ENCODE measurements around the gene VBP1. TPM values are rescaled to one million over a fixed set of nuclear protein-coding genes. Genes with fewer than 3 reads are reported as not detected.
A peak's percentile ranks its signal among the peaks of the same experiment; 100 is the strongest.

VBP1 gene
- total and polyA plus RNA-seq, 5 donors from 2014 or later = 22.9 to 101 (median 87.9) TPM

DNA sequence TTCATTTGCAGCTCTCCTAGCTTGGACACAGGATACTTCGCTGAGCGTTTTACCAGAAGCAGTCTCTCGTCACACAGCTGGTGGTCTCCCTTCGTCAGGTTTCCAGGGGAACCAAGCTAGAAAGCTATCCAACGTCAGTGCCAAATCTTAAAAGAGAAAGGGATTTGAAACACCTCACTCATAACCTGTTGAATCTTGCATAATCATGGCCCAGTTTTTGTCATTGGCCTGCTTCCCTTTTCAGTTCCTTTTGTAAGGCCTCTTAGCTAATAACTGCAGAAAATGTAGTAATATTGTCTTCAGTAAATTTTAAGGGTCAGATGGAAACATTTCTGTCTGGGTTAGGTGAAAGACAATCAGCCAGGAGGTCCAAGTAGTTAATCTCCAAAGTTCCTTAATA lies 26.0 kb downstream of the VBP1 start:
- H3K27ac Mint-ChIP-seq = no peak overlapping the region
- DNase-seq (no peak), ATAC-seq (ENCODE audit: low read depth in 2 of 2) (no peak)
- Histone ChIP-seq H3K9me3 (ENCODE audit: control insufficient read depth in 2 of 2, low read length in 2 of 2) (no peaks in the 10 kb centered on the region), H3K4me1 (ENCODE audit: control insufficient read depth, insufficient read depth, low read length, poor library complexity, severe bottlenecking) (no peaks in the 10 kb centered on the region), H3K4me3 (ENCODE audit: low read depth, low read length) (no peak overlapping the region), H3K36me3 (ENCODE audit: control insufficient read depth, insufficient read depth, low read length) (peaks cover 24% of the 10 kb centered on the region), H3K27me3 (ENCODE audit: control insufficient read depth, insufficient read depth, low read length) (no peaks in the 10 kb centered on the region), H3K27ac (ENCODE audit: insufficient read depth, low read length, poor library complexity, severe bottlenecking) (no peak overlapping the region)
- H3K9me3 Mint-ChIP-seq = no peaks in the 10 kb centered on the region
- peaks cover 9% of the 10 kb centered on the region for H3K36me3 Mint-ChIP-seq
- H3K4me1 Mint-ChIP-seq = peaks cover 0 to 5% (median 0%) of the 10 kb centered on the region in 4 donors
- no peaks in the 10 kb centered on the region for H3K27me3 Mint-ChIP-seq
- H3K4me3 Mint-ChIP-seq = no peak overlapping the region

DNA sequence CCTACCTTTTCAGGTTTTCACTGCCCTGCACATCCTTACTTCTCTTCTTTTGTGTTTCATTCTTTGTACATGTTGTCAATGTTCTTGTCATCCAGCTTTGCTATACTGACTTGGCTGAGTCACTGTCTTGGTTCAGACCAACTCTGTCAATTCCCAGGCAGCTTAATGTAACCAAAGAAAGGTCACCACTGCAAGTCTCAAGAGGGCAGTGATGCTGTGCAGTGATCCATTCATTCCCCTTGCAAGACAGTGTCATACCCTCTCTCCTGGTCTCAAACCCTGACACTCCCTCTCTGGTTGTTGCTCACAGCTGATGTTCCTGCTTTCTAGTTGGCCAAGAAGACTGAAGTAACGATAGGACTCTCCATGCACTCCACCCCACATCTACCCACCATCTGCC lies 30.5 kb downstream of the VBP1 start:
- Mint-ChIP-seq H3K27me3 (no peaks in the 10 kb centered on the region), H3K4me1 (peaks cover 0 to 5% (median 1%) of the 10 kb centered on the region in 4 donors), H3K27ac (no peak overlapping the region), H3K36me3 (no peaks in the 10 kb centered on the region), H3K4me3 (no peak overlapping the region), H3K9me3 (no peaks in the 10 kb centered on the region)
- Histone ChIP-seq H3K4me3 (ENCODE audit: low read depth, low read length) (no peak overlapping the region), H3K27me3 (ENCODE audit: control insufficient read depth, insufficient read depth, low read length) (no peaks in the 10 kb centered on the region), H3K27ac (ENCODE audit: insufficient read depth, low read length, poor library complexity, severe bottlenecking) (no peak overlapping the region), H3K9me3 (ENCODE audit: control insufficient read depth in 2 of 2, low read length in 2 of 2) (no peaks in the 10 kb centered on the region), H3K4me1 (ENCODE audit: control insufficient read depth, insufficient read depth, low read length, poor library complexity, severe bottlenecking) (no peaks in the 10 kb centered on the region), H3K36me3 (ENCODE audit: control insufficient read depth, insufficient read depth, low read length) (no peaks in the 10 kb centered on the region)
- ATAC-seq (ENCODE audit: low read depth in 2 of 2) = no peak
- no peak for DNase-seq

DNA sequence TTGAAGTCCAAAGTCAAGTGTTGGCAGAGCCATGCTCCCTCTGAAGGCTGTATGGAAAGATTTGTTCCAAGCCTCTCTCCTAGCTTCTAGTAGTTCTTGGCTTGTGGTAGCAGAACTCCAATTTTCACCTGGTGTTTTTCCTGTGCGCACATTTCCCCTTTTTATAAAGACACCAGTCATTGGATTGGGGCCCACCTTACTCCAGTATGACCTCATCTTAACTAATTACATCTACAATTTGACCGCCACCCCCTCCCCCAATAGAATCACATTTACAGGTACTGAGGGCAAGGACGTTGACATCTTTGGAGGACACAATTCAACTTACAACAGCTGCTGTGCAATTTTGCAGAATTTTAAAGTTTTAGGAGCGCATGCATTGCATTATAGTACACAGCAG lies 31.2 kb downstream of the VBP1 start:
- Histone ChIP-seq H3K27ac (ENCODE audit: insufficient read depth, low read length, poor library complexity, severe bottlenecking) (no peak overlapping the region), H3K27me3 (ENCODE audit: control insufficient read depth, insufficient read depth, low read length) (no peaks in the 10 kb centered on the region), H3K4me3 (ENCODE audit: low read depth, low read length) (no peak overlapping the region), H3K4me1 (ENCODE audit: control insufficient read depth, insufficient read depth, low read length, poor library complexity, severe bottlenecking) (no peaks in the 10 kb centered on the region), H3K9me3 (ENCODE audit: control insufficient read depth in 2 of 2, low read length in 2 of 2) (no peaks in the 10 kb centered on the region), H3K36me3 (ENCODE audit: control insufficient read depth, insufficient read depth, low read length) (no peaks in the 10 kb centered on the region)
- no peak overlapping the region for H3K27ac Mint-ChIP-seq
- no peaks in the 10 kb centered on the region for H3K27me3 Mint-ChIP-seq
- no peaks in the 10 kb centered on the region for H3K9me3 Mint-ChIP-seq
- DNase-seq (no peak), ATAC-seq (ENCODE audit: low read depth in 2 of 2) (no peak)
- no peak overlapping the region for H3K4me3 Mint-ChIP-seq
- H3K36me3 Mint-ChIP-seq = no peaks in the 10 kb centered on the region
- peaks cover 0 to 5% (median 1%) of the 10 kb centered on the region in 4 donors for H3K4me1 Mint-ChIP-seq

DNA sequence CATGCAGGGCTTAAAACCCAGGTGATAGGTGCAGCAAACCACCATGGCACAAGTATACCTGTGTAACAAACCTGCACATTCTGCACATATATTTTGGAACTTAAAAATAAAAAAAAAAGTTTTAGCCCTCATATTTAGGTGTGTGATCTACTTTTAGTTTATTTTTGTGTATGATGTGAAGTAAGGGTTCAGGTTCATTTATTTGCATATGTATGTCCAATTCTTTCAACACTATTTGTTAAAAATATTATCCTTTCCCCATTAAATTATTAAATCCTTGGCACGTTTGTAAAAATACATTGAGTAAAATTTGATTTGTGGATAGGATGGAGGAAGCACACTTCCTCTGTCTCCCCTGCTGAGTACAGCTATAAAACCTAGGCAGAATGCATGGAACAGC lies 35.1 kb downstream of the VBP1 start:
- Histone ChIP-seq H3K27ac (ENCODE audit: insufficient read depth, low read length, poor library complexity, severe bottlenecking) (no peak overlapping the region), H3K27me3 (ENCODE audit: control insufficient read depth, insufficient read depth, low read length) (no peaks in the 10 kb centered on the region), H3K9me3 (ENCODE audit: control insufficient read depth in 2 of 2, low read length in 2 of 2) (no peaks in the 10 kb centered on the region), H3K4me3 (ENCODE audit: low read depth, low read length) (no peak overlapping the region), H3K36me3 (ENCODE audit: control insufficient read depth, insufficient read depth, low read length) (no peaks in the 10 kb centered on the region), H3K4me1 (ENCODE audit: control insufficient read depth, insufficient read depth, low read length, poor library complexity, severe bottlenecking) (no peaks in the 10 kb centered on the region)
- Mint-ChIP-seq H3K4me3 (no peak overlapping the region), H3K36me3 (no peaks in the 10 kb centered on the region), H3K4me1 (peaks cover 0 to 5% (median 2%) of the 10 kb centered on the region in 4 donors), H3K9me3 (no peaks in the 10 kb centered on the region), H3K27me3 (no peaks in the 10 kb centered on the region), H3K27ac (no peak overlapping the region)
- ATAC-seq (ENCODE audit: low read depth in 2 of 2) (no peak), DNase-seq (no peak)

DNA sequence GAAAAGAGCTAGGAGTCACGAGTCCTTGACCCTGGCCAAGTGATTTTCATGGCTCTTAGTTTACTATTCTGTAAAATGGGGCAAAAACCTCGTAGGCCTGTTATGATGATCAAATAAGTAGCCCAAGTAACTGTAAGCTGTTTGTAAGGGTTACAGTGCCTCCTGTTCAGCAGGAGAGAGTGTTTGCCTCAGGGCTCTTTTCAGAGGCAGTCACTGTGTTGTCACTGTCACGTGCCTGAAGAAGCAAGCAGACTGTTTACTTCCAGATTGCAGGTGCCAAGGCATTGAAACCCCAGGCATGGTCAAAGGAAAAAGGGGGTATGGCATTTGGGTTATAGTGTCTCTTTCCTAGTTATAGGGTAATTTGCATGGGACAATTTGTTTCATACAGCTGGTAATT lies 43.5 kb downstream of the VBP1 start:
- H3K27ac ChIP-seq (ENCODE audit: insufficient read depth, low read length, poor library complexity, severe bottlenecking) = no peak overlapping the region
- H3K27me3 ChIP-seq (ENCODE audit: control insufficient read depth, insufficient read depth, low read length) = no peaks in the 10 kb centered on the region
- H3K36me3 Mint-ChIP-seq = peaks cover 4% of the 10 kb centered on the region
- H3K4me1 ChIP-seq (ENCODE audit: control insufficient read depth, insufficient read depth, low read length, poor library complexity, severe bottlenecking) = peaks cover 11% of the 10 kb centered on the region
- H3K4me1 Mint-ChIP-seq = peaks cover 4 to 28% (median 12%) of the 10 kb centered on the region in 4 donors
- H3K9me3 Mint-ChIP-seq = peaks cover 0 to 2% (median 0%) of the 10 kb centered on the region in 7 donors
- no peak overlapping the region for H3K4me3 Mint-ChIP-seq
- peaks cover 11% of the 10 kb centered on the region for H3K36me3 ChIP-seq (ENCODE audit: control insufficient read depth, insufficient read depth, low read length)
- ATAC-seq (ENCODE audit: low read depth in 2 of 2) (no peak), DNase-seq (no peak)
- H3K27me3 Mint-ChIP-seq = no peaks in the 10 kb centered on the region
- H3K9me3 ChIP-seq (ENCODE audit: control insufficient read depth in 2 of 2, low read length in 2 of 2) = no peaks in the 10 kb centered on the region
- H3K27ac Mint-ChIP-seq = no peak overlapping the region
- H3K4me3 ChIP-seq (ENCODE audit: low read depth, low read length) = no peak overlapping the region

DNA sequence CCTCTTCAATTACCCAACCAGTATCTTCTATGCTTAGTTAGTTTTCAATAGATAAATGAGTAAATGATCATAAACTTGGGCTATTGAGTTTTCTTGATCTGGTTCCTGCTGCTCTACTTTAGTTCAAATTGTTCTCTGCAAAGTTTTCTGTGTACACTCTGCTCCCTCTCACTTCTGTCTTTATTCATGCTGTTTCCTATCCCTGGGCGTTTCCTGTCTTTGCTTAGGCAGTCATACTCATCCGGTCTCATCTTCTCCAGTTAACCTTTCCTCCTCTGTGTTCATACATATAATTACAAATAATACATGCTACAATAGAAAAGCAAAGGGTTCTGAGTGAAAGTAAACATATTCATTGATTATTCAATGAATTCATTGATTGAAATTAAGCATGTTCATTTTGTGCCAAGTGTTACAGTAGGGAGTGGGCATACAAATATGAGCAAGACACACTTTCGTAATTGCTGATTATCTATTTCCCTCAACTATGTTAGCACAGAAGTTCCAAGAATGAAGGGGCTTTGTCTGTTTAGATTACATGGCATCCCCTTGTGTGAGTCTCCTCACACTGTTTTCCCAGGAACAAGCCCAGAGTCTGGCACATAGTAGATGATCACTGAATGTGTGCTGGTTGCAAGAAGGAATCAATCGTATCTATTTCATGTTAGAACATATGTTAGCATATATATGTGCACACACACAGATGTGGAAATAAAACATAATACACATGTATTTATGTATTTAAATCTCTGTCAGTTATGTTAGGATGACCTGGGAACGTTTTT lies 46.9 kb downstream of the VBP1 start:
- H3K4me1 Mint-ChIP-seq = peaks cover 4 to 27% (median 11%) of the 10 kb centered on the region in 4 donors
- no peaks in the 10 kb centered on the region for H3K27me3 Mint-ChIP-seq
- peaks cover 4% of the 10 kb centered on the region for H3K36me3 Mint-ChIP-seq
- peaks cover 0 to 2% (median 0%) of the 10 kb centered on the region in 7 donors for H3K9me3 Mint-ChIP-seq
- Histone ChIP-seq H3K27me3 (ENCODE audit: control insufficient read depth, insufficient read depth, low read length) (no peaks in the 10 kb centered on the region), H3K36me3 (ENCODE audit: control insufficient read depth, insufficient read depth, low read length) (peaks cover 11% of the 10 kb centered on the region), H3K9me3 (ENCODE audit: control insufficient read depth in 2 of 2, low read length in 2 of 2) (no peaks in the 10 kb centered on the region), H3K27ac (ENCODE audit: insufficient read depth, low read length, poor library complexity, severe bottlenecking) (peak overlapping the region; percentile 90), H3K4me3 (ENCODE audit: low read depth, low read length) (peak overlapping the region; percentile 90), H3K4me1 (ENCODE audit: control insufficient read depth, insufficient read depth, low read length, poor library complexity, severe bottlenecking) (peaks cover 11% of the 10 kb centered on the region)
- DNase-seq (peak in 2 of 3 donors; percentile 16 to 48), ATAC-seq (ENCODE audit: low read depth in 2 of 2) (peak in 1 of 2 donors; percentile 49)
- H3K27ac Mint-ChIP-seq = peak overlapping the region; percentile 2 to 93 (median 92)
- peak overlapping the region; percentile 70 to 96 (median 74) for H3K4me3 Mint-ChIP-seq

DNA sequence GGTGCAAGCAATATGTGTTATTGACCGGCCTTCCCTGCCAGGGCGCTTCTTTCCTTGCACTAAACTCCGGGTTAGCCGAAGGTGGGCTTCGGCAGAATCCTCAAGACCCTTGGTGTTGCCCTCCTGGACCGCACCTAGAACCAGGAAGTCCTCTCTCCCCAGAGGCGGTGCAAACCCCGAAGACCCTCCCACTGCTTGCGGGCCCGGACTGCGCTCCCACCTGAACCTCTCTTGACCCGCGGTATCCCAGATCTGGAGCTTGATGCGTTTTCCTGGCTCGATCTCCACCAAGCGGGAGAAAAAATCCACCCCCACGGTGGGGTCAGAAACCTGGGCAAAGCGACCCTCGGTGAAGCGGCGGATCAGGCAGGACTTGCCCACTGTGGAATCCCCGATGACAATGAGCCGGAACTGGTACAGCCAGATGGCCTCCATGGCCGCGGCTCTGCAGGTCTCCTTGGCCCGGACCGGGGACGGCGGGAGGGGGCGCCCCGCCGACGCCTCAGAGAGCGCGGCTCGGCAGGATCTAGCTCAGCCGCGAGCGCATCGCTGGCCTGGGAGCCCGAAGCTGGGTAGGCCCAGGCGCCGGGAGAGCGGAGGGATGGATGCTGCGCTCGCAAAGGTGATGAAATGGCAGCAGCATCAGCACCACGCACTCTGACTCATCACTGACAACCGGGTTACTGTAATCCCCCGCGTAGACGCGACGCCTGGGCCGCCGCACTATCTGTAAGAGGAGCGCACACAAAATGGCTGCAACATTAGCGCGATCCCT lies 47.8 kb downstream of the VBP1 start, which contains the start of gene RAB39B:
Gene RAB39B (minus strand): TSS at position 638 of the 775 bp plus-strand sequence. CDS start 203 bp downstream, at position 435.
- peak; percentile 94 for ATAC-seq (ENCODE audit: low read depth in 2 of 2)
- peak; percentile 51 to 80 (median 71) for DNase-seq
- peak within 1 kb of the TSS; percentile 90 for H3K4me3 ChIP-seq (ENCODE audit: low read depth, low read length)
- Mint-ChIP-seq H3K27me3 (no peaks in the 10 kb centered on the region), H3K27ac (peak within 1 kb of the TSS; percentile 2 to 93 (median 92)), H3K9me3 (peaks cover 0 to 3% (median 0%) of the 10 kb centered on the region in 7 donors), H3K4me3 (peak within 1 kb of the TSS; percentile 70 to 96 (median 74)), H3K36me3 (peaks cover 4% of the 10 kb centered on the region), H3K4me1 (peaks cover 4 to 27% (median 11%) of the 10 kb centered on the region in 4 donors)
- H3K27me3 ChIP-seq (ENCODE audit: control insufficient read depth, insufficient read depth, low read length) = no peaks in the 10 kb centered on the region
- H3K27ac ChIP-seq (ENCODE audit: insufficient read depth, low read length, poor library complexity, severe bottlenecking) = peak within 1 kb of the TSS; percentile 90
- H3K4me1 ChIP-seq (ENCODE audit: control insufficient read depth, insufficient read depth, low read length, poor library complexity, severe bottlenecking) = peaks cover 11% of the 10 kb centered on the region
- peaks cover 11% of the 10 kb centered on the region for H3K36me3 ChIP-seq (ENCODE audit: control insufficient read depth, insufficient read depth, low read length)
- no peaks in the 10 kb centered on the region for H3K9me3 ChIP-seq (ENCODE audit: control insufficient read depth in 2 of 2, low read length in 2 of 2)

Measured in CD4-positive, CD25-positive, alpha-beta regulatory T cell (primary cell).